ENCODE measurements around the gene FBXO44.

FBXO44 gene

DNA sequence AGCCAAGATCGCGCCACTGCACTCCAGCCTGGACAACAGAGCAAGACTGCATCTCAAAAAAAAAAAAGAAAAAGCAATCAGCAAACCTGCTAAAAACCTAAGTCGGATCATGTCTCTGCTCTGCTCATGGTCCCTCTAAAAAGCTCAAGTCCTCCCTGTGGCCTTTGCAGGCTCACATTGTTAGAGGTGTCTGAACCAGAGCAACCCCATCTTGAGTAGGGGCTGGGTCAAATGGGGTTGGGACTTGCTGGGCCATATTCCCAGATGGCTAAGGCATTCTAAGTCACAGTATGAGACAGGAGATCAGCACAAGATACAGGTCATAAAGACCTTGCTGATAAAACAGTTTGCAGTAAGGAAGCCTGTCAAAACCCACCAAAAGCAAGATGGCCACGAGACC, 33.8 kb downstream of the FBXO44 start:
- DNase-seq (ENCODE audit: low read depth in 2 of 2, low spot score in 1 of 2) = no peak

DNA sequence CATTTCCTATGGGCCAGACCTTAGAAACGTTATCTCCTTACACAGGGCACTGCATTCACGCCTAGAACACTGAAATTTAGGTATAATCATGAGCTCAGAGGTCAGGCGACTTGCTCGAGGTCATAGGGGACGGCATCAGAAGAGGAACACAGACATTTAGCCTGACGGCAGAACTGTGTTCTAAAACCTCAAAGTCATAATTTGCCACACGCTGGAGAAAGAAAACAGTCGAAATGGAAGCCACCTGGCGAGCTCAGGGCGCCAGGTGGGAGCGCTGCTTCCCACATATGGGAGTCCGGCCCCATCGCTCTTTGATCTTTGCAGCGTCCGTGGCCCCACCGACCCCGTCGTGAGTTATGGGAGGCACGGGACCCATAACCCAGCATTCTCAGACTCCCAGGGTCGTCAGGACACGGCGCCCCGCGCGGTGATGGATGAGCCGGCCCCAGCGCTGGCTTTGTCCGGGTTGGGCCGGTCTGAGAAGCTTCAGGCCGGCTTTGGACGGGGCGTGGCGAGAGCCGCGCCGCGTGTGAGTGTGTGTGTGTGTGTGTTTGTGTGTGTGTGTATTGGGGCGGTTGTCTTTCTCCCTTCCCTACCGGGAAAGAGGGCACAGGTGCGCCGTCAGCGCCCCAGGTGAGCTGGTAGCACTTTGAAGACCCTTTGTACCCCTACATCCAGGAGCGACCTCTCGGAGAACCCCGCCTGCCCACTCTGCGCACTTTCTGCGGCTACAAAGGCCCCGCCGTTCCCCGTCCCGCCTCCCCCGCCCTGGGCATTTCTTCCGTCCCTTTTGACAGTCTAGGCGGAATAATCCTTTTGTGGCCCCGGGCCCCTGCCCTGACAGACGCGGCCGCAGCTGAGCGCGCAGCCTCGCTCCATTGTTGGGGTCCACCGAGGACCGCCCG, 36.0 kb downstream of the FBXO44 start:
- DNase-seq (ENCODE audit: low read depth in 2 of 2, low spot score in 1 of 2) = no peak

DNA sequence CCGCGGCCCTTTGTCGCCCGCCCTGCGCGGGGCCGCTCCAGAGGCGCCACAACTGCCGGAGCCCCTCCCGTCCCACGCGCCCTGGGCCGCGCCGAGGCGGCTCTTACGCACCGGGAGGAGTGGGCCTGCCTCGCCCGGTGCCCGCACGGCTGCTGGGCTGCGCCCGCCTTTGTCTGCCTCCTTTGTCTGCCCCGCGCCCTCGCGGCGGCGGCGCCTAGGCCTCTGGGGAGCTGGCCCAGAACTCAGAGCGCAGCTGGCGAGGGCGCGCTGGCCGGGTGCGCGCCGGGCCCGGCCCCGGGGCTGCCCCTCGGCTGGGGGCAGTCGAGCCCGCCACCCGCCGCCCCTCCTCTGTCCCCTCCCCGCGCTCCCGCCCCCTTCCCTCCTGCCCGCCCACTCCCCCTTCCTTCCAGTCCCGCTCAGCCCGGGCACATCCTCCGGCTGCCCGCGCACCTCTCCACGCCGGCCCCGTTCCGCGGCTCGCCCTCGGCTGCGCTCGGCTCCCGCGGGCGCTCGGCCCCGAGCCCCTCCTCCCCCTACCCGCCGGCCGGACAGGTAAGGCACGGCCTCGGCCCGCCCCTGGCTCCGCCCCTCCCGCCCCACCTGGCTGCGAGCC, 36.7 kb downstream of the FBXO44 start, which contains the start of gene DRAXIN:
Gene DRAXIN (plus strand): TSS at position 409 of the 613 bp plus-strand sequence. CDS start 14,549 bp downstream, outside the sequence.
- DNase-seq (ENCODE audit: low read depth in 2 of 2, low spot score in 1 of 2) = no peak

DNA sequence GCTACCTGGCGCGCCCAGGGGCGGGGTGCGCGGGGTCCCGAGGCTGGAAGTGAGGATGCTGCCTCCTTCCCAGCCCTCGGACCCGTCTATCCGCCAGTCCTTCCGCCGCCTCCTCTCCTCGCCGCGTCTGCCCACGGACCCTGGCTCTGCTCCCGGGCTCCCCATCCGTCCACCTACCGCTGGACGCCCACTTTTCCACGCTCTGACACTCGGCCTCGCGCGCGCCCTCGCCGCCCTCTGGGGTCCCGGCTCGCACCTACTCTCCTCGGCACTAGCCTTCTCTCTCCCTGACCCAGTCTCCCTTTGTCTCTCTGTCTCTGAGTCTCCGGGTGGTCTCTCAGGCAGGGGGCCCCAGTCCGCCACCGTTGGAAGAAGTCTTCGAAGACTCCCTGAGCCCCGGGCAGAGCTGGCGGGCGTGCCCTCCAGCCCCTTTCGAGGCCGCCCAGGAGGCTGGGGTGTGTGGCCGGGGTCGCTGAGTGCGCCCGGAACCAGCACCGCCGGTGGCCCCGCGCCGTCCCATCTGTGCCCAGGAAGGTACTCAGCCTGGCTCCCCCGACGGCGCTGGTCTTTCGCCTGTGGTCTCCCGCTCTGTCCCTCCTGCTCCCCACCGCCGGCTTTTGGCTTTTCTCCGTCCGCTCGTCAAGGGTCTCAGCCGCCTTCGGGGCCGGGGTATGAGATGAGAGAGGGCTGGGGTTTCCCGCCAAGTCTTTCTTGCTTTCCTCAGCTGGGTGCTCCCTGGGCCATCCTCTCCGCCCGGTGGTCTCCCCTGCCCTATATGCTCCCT, 37.4 kb downstream of the FBXO44 start:
- no peak for DNase-seq (ENCODE audit: low read depth in 2 of 2, low spot score in 1 of 2)

DNA sequence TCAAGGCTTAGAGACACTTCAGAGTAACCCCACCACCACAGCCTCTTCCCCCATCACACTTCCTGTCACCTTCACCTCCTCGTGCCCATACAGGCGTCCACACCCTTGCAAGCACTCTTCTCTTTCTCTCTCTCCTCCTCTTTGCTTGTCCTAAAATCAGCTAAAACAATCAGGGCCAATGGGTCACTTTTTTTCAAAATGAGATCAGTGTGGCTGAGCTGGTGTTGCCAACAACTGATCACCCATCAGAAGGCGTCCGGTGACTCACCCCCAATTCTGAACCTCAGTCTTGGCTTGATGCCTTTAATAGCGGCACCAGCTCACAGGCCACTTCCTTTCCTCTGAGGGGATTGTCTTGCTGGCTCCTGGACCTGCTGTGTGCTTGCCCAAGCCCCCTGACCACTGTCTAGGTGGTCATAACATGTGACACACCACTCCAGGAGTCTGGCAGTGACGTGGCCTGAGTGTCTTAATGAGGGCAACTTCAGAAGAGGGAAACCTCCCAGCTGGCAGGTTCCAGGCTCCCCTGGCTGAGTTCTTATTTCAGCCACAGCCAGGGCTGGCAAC, 38.4 kb downstream of the FBXO44 start:
- DNase-seq (ENCODE audit: low read depth in 2 of 2, low spot score in 1 of 2) = peak in 1 of 2 donors; percentile 21

DNA sequence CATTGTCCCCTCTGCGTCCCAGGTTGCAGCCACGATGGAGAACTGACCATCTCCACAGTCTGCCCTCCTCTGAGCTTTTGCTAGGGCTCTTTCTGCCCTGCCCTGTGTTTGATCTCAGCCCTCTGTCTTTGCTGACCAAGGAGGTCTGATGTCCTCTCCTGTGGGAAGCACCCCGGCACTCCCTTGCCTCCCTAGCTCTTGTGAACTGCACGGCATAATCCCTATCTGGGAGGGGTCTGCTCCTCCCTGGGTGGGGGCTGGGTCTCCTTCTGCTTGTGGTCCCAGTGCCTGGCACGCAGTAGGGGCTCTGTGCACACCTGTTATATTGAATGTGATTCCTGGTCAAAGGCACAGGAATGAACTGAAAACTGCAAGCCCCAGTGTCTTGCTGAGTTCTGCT, 39.2 kb downstream of the FBXO44 start:
- no peak for DNase-seq (ENCODE audit: low read depth in 2 of 2, low spot score in 1 of 2)

DNA sequence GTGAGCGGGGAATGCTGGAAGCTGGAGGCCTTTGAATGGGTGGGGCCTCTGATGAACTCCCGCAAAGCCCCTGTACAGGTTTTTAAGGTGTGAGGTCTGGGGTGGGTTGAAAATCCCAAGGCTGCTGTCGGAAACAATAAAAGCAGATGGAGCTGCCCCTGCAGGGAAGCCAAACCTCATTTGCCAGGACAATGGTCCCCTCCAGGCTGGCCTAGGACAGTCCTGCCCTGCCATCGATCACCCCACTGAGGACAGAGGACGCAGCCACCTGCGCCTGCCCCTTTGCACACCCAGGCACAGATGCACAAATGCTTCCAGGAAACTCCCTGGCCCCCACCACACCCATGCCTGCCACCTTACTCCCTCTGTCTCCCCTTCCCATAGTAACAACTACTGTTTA, 41.2 kb downstream of the FBXO44 start:
- no peak for DNase-seq (ENCODE audit: low read depth in 2 of 2, low spot score in 1 of 2)

DNA sequence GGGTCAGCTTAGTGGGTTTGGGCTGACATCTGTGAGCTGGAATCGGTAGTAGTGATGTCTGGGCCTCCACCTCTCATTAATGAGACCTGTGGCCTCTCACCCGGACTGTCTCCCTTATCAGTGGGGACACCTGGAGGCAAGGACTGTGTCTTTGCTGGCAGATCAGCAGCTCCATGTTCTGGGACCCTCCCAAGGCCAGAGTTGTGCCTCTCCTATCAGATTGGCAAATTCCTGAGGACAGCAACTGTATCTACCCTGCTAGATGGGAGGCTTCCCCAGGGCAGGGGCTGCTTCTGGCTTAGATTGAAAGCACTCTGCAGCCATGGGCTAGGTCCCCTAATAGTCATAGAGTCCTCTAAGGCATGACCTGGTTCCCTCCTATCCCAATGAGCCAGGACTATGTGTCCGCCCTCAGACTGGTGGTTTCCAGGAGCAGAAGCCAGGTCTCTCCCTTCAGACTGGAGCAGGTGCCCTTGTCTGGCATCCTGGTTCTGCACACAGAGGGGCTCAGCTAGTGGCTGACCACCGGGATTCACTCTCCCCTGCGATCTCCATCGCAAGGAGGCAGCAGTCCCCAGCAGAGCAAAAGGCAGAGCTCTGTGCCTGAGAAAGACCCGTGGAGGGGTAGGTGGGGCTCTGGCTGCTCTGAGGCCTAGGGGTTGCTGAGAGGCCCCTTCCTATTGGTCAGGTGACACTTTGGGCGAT, 42.7 kb downstream of the FBXO44 start:
- DNase-seq (ENCODE audit: low read depth in 2 of 2, low spot score in 1 of 2) = no peak

DNA sequence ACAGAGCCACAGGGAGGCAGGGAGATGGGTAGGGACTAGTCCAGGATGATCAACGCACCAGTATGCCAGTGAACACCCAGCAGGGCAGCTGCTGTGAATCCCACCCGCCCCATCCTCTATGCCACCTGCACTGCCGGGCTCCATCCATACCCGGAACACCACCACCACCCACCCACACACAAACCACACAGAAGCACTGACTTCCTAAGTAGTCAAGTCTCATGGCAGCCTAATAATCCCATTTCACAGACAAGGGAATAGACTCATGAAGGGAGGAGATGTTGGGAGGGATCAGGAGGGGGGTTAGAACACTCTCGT, 43.2 kb downstream of the FBXO44 start:
- no peak for DNase-seq (ENCODE audit: low read depth in 2 of 2, low spot score in 1 of 2)

DNA sequence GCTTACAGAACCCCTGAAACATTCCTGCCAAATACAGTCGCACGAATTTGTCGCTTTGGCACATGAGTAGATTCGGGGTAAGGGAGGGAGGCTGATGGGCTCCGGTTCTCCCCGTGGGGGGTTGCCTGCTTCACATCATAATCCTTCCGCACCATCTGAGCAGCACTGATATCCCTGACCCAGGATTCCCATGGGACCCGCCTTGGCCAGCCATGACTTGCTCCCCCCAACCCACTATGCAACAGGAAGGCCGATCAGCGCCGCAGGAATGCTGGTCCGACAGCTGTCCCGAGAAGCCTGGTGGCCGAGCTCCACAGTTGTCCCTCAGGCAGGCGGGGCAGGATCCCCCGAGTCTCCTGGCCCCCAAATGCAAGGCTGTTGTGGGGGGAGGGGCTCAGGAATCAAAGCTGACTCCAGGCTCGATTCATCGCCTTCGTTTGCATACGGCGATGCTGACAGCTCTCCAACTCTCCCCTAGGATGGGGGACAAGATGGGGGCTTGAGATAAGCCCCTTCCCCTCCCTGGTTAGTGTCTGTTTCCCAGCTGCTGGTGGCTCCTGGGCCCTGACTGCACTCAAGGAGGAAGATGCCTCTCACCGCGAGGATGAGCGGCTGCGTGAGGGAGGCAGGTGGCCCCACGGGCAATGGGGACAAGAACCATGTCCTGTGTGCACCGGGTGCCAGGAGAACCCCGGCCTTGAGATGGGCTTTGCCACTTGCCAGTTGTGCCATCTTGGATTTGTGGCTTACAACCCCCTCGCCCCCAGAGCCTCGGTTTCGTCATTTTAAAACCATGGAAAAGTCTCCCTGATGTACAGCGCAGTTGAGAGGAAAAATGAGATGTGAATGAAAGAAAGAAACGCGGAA, 46.2 kb downstream of the FBXO44 start:
- DNase-seq (ENCODE audit: low read depth in 2 of 2, low spot score in 1 of 2) = no peak

DNA sequence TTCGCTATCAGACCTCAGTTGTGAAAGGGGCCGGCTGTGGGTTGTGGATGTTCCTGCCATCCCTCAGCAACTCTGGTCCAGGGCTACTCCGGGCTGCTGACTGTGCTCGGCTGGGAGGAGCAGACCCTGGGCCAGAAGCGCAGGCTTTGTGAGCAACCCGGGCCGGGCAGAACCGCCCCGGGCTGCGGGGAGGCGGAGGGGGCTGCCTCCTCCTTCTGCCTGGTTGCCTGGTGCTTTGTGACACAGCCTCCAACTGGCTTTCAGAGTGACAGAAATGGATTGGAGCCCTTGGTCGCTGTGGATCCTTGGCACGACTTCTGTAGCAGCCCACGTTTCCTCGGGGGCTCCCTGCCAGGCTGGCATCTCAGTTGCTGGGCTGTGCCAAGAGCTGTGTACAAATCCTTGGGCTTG, 46.9 kb downstream of the FBXO44 start:
- no peak for DNase-seq (ENCODE audit: low read depth in 2 of 2, low spot score in 1 of 2)

DNA sequence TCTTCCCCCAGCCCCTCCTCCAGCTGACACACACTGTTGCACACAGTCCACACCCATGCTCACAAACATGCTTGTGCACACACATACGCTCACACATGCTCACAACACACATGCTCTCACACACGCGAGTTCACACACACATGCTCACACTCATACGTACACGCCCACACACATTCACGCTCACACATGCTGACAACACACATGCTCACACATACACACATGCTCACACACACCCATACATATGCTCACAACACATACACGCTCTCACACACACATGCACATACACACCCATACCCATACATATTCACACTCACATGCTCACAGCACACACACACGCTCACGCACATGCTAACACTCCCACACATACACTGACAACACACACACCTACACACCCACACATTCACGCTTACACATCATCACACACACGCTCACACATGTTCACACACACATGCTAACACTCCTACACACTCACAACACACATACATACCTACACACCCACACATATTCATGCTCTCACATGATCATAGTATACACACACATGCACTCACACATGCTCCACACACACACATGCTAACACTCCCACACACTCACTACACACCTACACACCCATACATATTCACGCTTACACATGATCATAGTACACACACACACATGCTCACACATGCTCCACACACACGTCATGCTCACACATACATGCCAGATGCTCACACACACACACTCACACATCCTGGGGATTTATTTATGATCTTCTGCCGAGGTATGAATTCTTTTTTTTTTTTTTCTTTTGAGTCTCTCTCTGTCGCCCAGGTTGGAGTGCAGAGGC, 47.5 kb downstream of the FBXO44 start:
- no peak for DNase-seq (ENCODE audit: low read depth in 2 of 2, low spot score in 1 of 2)

DNA sequence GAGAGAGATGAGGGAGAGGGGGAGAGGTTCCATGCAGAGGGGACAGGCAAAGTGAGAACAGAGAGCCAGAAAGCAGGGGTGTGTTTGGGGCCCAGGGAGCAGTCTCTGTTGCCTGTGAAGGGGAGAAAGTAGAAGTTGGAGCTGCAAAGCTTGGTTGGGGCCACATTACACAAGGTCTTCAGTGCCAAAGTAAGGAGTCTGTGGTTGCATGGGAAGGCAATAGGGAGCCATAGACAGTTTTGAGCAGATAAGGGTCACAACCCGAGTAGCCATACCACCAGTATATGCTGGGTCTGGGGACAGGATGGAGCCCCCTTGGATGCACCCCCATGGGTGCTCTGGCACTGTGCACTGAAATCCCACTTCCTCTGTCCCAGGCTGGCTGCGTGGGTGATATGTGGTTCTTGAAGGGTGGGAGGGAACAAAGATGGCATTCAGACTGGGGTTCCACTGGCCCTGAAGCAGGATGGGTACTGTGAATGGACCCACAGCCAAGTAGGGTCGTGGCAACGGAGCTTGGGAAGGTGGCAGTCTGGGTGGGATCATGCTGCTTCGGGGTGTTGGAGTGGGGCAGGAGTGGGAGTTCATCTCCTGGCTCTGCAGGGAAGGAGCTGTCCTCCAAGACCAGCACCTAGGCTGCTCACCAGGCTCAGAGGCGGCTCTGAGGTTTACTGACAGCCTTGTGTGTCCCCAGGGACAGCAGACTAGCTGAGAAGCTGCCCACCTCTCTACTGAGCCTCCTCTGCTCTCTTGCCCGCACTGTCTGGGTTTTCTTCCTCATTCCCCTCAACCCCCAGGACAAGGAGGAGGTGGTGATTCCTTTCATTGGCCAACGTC, 48.9 kb downstream of the FBXO44 start:
- DNase-seq (ENCODE audit: low read depth in 2 of 2, low spot score in 1 of 2) = no peak

DNA sequence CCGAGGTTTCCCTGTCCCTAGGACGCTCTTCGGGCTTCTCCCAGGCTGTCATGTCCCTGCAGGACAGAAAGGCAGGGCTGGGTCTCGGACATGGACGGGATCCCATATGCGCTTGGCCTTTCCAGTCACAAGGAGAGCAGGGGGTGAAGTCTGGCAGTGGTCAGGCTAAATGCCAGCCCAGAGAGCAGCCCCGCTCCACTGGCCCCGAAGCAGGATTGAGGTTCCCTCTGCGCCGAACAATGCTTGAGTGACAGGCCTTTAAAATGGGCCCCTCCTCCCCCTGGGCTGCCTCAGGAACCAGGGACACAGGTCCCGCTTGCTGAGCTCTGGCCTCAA, 49.5 kb downstream of the FBXO44 start:
- DNase-seq (ENCODE audit: low read depth in 2 of 2, low spot score in 1 of 2) = no peak

DNA sequence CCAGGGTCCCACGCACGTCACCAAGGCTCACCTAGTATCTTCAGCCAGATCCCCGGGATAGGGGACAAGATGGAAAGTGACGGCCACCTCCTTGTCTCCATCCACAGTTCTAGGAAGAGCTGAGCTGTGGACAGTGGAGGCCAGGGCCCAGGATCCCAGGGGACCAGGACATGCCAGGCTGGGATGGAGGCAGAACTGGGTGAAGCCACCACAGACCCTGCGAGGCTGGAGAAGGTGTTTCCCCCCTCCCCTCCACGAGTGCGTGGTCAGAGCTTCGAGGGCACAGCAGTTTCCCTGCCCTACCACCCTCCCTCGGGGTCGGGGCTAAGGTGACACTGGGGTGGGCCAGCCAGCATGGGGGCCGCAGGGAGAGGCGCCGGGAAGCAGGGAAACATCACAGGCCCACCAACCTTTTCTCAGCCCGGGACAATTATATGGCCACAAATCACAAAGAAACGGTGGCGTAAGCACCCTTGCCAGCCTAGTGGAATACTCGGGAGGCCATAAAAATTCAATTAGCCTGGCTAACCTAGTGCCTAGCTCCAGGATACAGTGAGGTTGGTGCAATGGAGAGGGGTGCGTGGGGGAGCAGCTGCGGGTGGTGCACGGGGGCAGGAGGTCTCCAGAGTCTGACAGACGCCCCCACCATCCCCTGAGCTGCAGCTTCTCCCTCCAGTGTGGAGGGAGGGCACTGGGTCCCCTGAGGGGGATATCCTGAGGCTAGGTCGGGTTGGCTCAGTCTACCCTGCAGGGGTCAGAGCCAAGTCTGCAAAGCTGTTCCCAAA, 50.2 kb downstream of the FBXO44 start:
- DNase-seq (ENCODE audit: low read depth in 2 of 2, low spot score in 1 of 2) = no peak

DNA sequence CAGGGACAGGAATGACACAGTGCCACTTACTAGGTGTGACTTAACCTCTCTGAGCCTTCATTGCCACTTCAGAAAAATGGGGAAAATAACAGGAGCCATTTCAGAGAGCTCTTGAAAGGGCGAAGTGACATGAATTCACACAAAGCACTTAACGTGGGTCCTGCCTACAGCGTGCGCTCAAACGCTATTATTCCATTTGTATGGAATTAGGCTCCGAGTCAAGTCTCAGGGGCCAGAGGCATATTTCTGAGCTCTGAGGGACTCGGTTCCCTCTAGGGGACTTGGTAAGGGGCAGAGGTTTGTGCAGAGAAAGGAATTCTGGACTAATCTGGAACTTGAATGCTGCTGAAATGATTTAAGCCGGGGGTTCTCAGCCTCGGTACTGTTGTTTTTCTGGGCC, 50.9 kb downstream of the FBXO44 start:
- DNase-seq (ENCODE audit: low read depth in 2 of 2, low spot score in 1 of 2) = no peak

DNA sequence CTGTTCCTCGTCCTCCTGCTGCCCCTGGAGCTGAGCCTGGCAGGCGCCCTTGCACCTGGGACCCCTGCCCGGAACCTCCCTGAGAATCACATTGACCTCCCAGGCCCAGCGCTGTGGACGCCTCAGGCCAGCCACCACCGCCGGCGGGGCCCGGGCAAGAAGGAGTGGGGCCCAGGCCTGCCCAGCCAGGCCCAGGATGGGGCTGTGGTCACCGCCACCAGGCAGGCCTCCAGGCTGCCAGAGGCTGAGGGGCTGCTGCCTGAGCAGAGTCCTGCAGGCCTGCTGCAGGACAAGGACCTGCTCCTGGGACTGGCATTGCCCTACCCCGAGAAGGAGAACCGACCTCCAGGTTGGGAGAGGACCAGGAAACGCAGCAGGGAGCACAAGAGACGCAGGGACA, 51.6 kb downstream of the FBXO44 start:
- no peak for DNase-seq (ENCODE audit: low read depth in 2 of 2, low spot score in 1 of 2)

Measured in stimulated activated CD8-positive, alpha-beta memory T cell treated with anti-CD3 and anti-CD28 coated beads, Interleukin-4, amount 100 ng/mL, for 1 hour (primary cell).